ENCODE results near the gene PTAFR. TPM values are rescaled to one million over a fixed set of nuclear protein-coding genes. Genes with fewer than 3 reads are reported as not detected.

PTAFR gene
- total RNA-seq, 2 donors from 2014 or later: 6.5 to 9.2 TPM

- no peaks in the 10 kb centered on the region for H3K9me3 ChIP-seq
- TF ChIP-seq CTCF (IDR thresholded peaks at IDR 0.05): no peak
- no peaks in the 10 kb centered on the region for H3K27me3 ChIP-seq (replicated peaks; ENCODE audit: insufficient read depth)
- no peak overlapping the region for H3K4me3 ChIP-seq
- DNase-seq (ENCODE audit: low spot score) (peak; percentile 6), ATAC-seq (ENCODE audit: insufficient number of reproducible peaks, low FRiP score, low read depth) (no peak)
- H3K4me1 ChIP-seq (ENCODE audit: control insufficient read depth in 1 of 2, low read depth in 2 of 2): no peaks in the 10 kb centered on the region
- no peaks in the 10 kb centered on the region for H3K36me3 ChIP-seq
- no peak overlapping the region for H3K27ac ChIP-seq
Observed at GRCh38 chr1:28112388-28113241, 63.9 kb downstream of the PTAFR start.

- H3K27me3 ChIP-seq (replicated peaks; ENCODE audit: insufficient read depth): no peaks in the 10 kb centered on the region
- ATAC-seq (ENCODE audit: insufficient number of reproducible peaks, low FRiP score, low read depth): no peak
- DNase-seq (ENCODE audit: low spot score): no peak
- H3K27ac ChIP-seq: no peak overlapping the region
- TF ChIP-seq CTCF (IDR thresholded peaks at IDR 0.05): no peak
- no peak overlapping the region for H3K4me3 ChIP-seq
- no peaks in the 10 kb centered on the region for H3K36me3 ChIP-seq
- H3K9me3 ChIP-seq: no peaks in the 10 kb centered on the region
- H3K4me1 ChIP-seq (ENCODE audit: control insufficient read depth in 1 of 2, low read depth in 2 of 2): no peaks in the 10 kb centered on the region
Observed at GRCh38 chr1:28111157-28111556, 65.3 kb downstream of the PTAFR start.

- no peak overlapping the region for H3K4me3 ChIP-seq
- TF ChIP-seq CTCF (IDR thresholded peaks at IDR 0.05): no peak
- H3K36me3 ChIP-seq: no peaks in the 10 kb centered on the region
- DNase-seq (ENCODE audit: low spot score) (no peak), ATAC-seq (ENCODE audit: insufficient number of reproducible peaks, low FRiP score, low read depth) (no peak)
- no peaks in the 10 kb centered on the region for H3K9me3 ChIP-seq
- no peaks in the 10 kb centered on the region for H3K4me1 ChIP-seq (ENCODE audit: control insufficient read depth in 1 of 2, low read depth in 2 of 2)
- no peak overlapping the region for H3K27ac ChIP-seq
- no peaks in the 10 kb centered on the region for H3K27me3 ChIP-seq (replicated peaks; ENCODE audit: insufficient read depth)
Observed at GRCh38 chr1:28110555-28110954, 65.9 kb downstream of the PTAFR start.

- Histone ChIP-seq H3K36me3 (no peaks in the 10 kb centered on the region), H3K4me3 (no peak overlapping the region), H3K4me1 (ENCODE audit: control insufficient read depth in 1 of 2, low read depth in 2 of 2) (no peaks in the 10 kb centered on the region), H3K9me3 (no peaks in the 10 kb centered on the region), H3K27me3 (replicated peaks; ENCODE audit: insufficient read depth) (no peaks in the 10 kb centered on the region), H3K27ac (no peak overlapping the region)
- DNase-seq (ENCODE audit: low spot score): no peak
- no peak for TF ChIP-seq CTCF (IDR thresholded peaks at IDR 0.05)
- no peak for ATAC-seq (ENCODE audit: insufficient number of reproducible peaks, low FRiP score, low read depth)
Observed at GRCh38 chr1:28109639-28110038, 66.9 kb downstream of the PTAFR start.

- no peaks in the 10 kb centered on the region for H3K4me1 ChIP-seq (ENCODE audit: control insufficient read depth in 1 of 2, low read depth in 2 of 2)
- H3K27ac ChIP-seq: no peak overlapping the region
- H3K36me3 ChIP-seq: no peaks in the 10 kb centered on the region
- no peaks in the 10 kb centered on the region for H3K9me3 ChIP-seq
- no peak for TF ChIP-seq CTCF (IDR thresholded peaks at IDR 0.05)
- DNase-seq (ENCODE audit: low spot score) (no peak), ATAC-seq (ENCODE audit: insufficient number of reproducible peaks, low FRiP score, low read depth) (no peak)
- no peaks in the 10 kb centered on the region for H3K27me3 ChIP-seq (replicated peaks; ENCODE audit: insufficient read depth)
- H3K4me3 ChIP-seq: no peak overlapping the region
Observed at GRCh38 chr1:28108001-28108400, 68.5 kb downstream of the PTAFR start.

Measured in thoracic aorta (tissue), 2 donors.